GM23338 (cell line): ENCODE measurements around the gene CFAP97D2.
"Not testable (repeated sequence)": the region's sequence is repeated elsewhere in the genome, so short reads cannot be mapped to it uniquely, and the experiment has no call there.

Experiments
- EZH2 ChIP-seq: fragments of 200-600 bp; sonication (generic); IDR thresholded peaks from one replicate; pipeline ENCODE4 v1.8.0; 2017; ENCODE audit warnings: antibody characterized with exemption, mild to moderate bottlenecking, low read depth; ENCODE audit not compliant: unreplicated experiment
- POLR2AphosphoS5 ChIP-seq: IDR thresholded peaks from 2 replicates; pipeline ENCODE4 v1.6.1; 2016; ENCODE audit warnings: antibody characterized with exemption, low read depth
- TF ChIP-seq, protein P1 (sequence below), 2 experiments: fragments of 200-600 bp in 1 of 2; sonication (generic) in 1 of 2; conservative IDR thresholded peaks; 2 replicates each; pipeline versions ENCODE4 v1.5.1 to v1.6.1; 2016 to 2017; ENCODE audit warnings: antibody characterized with exemption in 2 of 2, low read depth in 2 of 2, mild to moderate bottlenecking in 2 of 2, moderate library complexity in 1 of 2
- TF ChIP-seq, protein P2 (sequence below): IDR thresholded peaks from one replicate; pipeline ENCODE4 v1.6.1; 2018; ENCODE audit warnings: antibody characterized with exemption; ENCODE audit not compliant: unreplicated experiment

DNA sequence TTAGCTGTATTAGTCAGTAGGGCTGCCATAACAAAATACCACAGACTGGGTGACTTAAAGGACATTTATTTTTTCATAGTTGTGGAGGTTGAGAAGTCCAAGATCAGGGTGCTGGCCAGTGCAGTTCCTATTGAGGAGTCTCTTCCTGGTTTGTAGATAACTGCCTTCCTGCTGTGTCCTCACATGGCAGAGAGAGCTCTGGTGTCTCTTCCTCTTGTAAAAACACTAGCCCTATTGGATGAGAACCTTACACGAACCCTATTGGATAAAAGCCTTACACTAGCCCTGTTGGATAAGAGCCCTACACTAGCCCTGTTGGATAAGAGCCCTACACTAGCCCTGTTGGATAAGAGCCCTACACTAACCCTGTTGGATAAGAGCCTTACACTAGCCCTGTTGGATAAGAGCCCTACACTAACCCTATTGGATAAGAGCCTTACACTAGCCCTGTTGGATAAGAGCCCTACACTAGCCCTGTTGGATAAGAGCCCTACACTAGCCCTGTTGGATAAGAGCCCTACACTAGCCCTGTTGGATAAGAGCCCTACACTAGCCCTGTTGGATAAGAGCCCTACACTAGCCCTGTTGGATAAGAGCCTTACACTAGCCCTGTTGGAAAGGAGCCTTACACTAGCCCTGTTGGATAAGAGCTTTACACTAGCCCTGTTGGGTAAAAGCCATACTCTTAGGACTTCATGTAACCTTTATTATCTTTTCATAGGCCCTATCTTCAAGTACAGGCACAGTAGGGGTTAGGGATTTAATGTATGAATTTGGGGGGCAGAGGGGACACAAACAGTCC is 72.8 kb downstream of the CFAP97D2 start:
- TF ChIP-seq, protein P1, sequence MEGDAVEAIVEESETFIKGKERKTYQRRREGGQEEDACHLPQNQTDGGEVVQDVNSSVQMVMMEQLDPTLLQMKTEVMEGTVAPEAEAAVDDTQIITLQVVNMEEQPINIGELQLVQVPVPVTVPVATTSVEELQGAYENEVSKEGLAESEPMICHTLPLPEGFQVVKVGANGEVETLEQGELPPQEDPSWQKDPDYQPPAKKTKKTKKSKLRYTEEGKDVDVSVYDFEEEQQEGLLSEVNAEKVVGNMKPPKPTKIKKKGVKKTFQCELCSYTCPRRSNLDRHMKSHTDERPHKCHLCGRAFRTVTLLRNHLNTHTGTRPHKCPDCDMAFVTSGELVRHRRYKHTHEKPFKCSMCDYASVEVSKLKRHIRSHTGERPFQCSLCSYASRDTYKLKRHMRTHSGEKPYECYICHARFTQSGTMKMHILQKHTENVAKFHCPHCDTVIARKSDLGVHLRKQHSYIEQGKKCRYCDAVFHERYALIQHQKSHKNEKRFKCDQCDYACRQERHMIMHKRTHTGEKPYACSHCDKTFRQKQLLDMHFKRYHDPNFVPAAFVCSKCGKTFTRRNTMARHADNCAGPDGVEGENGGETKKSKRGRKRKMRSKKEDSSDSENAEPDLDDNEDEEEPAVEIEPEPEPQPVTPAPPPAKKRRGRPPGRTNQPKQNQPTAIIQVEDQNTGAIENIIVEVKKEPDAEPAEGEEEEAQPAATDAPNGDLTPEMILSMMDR (conservative IDR thresholded peaks at IDR 0.05; ENCODE audit: low read depth in 2 of 2), result not testable (repeated sequence)
- TF ChIP-seq EZH2, POLR2AphosphoS5: not testable (repeated sequence)
- TF ChIP-seq, protein P2, sequence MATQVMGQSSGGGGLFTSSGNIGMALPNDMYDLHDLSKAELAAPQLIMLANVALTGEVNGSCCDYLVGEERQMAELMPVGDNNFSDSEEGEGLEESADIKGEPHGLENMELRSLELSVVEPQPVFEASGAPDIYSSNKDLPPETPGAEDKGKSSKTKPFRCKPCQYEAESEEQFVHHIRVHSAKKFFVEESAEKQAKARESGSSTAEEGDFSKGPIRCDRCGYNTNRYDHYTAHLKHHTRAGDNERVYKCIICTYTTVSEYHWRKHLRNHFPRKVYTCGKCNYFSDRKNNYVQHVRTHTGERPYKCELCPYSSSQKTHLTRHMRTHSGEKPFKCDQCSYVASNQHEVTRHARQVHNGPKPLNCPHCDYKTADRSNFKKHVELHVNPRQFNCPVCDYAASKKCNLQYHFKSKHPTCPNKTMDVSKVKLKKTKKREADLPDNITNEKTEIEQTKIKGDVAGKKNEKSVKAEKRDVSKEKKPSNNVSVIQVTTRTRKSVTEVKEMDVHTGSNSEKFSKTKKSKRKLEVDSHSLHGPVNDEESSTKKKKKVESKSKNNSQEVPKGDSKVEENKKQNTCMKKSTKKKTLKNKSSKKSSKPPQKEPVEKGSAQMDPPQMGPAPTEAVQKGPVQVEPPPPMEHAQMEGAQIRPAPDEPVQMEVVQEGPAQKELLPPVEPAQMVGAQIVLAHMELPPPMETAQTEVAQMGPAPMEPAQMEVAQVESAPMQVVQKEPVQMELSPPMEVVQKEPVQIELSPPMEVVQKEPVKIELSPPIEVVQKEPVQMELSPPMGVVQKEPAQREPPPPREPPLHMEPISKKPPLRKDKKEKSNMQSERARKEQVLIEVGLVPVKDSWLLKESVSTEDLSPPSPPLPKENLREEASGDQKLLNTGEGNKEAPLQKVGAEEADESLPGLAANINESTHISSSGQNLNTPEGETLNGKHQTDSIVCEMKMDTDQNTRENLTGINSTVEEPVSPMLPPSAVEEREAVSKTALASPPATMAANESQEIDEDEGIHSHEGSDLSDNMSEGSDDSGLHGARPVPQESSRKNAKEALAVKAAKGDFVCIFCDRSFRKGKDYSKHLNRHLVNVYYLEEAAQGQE, result not testable (repeated sequence)
